COLO668 (cell line): ENCODE data around the gene PHF14.
"Not testable (repeated sequence)": the region's sequence is repeated elsewhere in the genome, so short reads cannot be mapped to it uniquely, and the experiment has no call there.

Experiments
- DNase-seq: peaks from one replicate; lab custom pipeline; 2025; ENCODE audit not compliant: unreplicated experiment; lab: John Stamatoyannopoulos, UW

The PHF14 gene, protein sequence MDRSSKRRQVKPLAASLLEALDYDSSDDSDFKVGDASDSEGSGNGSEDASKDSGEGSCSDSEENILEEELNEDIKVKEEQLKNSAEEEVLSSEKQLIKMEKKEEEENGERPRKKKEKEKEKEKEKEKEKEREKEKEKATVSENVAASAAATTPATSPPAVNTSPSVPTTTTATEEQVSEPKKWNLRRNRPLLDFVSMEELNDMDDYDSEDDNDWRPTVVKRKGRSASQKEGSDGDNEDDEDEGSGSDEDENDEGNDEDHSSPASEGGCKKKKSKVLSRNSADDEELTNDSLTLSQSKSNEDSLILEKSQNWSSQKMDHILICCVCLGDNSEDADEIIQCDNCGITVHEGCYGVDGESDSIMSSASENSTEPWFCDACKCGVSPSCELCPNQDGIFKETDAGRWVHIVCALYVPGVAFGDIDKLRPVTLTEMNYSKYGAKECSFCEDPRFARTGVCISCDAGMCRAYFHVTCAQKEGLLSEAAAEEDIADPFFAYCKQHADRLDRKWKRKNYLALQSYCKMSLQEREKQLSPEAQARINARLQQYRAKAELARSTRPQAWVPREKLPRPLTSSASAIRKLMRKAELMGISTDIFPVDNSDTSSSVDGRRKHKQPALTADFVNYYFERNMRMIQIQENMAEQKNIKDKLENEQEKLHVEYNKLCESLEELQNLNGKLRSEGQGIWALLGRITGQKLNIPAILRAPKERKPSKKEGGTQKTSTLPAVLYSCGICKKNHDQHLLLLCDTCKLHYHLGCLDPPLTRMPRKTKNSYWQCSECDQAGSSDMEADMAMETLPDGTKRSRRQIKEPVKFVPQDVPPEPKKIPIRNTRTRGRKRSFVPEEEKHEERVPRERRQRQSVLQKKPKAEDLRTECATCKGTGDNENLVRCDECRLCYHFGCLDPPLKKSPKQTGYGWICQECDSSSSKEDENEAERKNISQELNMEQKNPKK

DNA sequence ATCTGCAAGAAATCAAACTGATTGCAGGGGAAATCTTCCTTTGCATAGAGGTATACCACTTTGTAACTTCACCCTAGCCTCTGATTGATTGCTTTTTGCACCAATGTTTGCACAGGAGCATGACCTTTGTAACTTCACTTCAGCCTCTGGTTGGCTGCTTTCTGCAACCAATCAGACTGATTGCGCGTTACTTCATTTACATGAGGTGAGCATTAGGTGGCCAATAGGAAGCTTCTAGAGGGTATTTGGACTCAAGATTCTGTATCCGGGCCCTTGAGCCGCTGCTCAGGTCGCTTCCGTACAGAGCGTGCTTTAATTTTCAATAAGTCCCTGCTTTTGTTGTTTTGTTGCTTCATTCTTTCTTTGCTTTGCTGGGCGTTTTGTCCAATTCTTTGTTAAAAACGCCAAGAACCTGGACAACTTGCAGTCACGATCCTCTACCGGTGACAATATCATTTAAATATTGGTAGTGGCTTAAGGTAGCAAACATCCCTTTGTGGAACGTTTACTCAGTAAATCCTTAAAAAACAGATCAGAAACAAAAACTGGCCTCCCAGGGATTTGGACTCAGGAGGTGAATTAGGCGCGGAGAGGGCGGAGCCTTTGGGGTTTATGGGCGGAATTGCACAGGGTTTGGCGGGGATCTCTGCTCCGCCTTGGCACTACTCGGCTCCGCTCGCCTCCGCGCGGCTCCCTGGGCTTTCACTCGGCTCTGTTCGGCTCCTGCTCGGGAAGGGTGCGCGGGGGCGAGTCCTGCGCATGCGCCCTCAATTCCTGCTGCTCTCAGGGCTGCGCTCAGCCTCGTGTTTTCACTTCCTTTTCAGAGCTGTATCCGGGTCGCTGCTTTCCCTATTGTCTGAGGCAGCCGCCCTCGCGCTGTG is at the start of gene PHF14:
Gene PHF14, plus strand, starts transcription at position 812 of the 881 bp plus-strand sequence. CDS start 452 bp downstream, outside the sequence.
- peak; percentile 99 for DNase-seq

DNA sequence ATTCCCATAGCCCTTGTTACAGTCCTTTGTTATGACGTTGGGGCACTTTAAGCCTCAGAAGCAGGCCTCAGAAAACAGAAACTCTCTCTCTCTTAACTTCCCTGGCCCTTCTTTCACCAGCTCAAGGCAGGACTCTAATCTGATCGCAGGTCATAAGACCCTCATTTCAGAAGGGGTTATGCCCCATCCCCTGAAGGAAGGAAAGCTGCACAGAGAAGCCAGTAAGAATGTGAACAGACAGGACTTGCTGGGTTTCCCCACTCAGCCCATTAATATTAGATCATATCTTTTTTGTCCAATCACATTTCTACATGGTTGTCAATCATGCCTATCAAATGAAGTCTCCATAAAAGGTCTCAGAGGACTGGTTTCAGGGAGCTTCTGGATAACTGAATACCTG is 49.3 kb upstream of the PHF14 start:
- DNase-seq, result no peak

DNA sequence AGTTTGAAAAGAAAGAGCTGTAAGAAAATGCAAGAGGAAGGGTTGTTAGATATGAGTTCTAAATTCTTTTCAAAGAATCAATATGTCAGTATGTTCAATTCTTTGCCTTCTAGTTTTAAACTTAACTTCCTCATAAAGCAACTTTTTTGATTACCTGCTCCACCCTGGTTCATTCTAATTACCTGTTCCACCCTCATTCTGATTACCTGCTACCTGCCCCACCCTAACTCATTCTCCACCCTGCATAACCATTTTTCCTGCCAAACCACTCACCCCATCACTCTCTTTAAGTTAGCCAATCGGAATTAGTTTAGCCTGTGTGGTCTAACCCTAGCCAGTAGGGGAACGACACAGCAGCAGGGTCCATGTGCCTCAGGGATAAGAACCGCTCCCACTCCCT is 45.5 kb upstream of the PHF14 start:
- not testable (repeated sequence) for DNase-seq

DNA sequence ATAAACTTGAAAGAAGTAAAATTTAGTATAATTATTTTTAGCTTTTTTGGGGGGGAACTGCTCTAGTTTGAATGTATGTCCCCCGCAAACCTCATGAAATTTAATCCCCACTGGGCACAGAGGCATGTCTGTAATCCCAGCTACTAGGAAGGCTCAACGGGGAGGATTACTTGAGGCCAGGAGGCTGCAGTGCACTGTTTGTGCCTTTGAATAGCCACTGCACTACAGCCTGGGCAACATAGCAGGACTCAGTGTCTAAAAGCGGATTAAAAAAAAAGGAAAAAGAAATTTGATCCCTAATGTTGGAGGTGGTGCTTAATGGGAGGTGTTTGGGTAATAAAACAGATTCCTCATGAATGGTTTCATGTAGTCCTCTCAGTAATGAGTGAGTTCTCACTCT is 43.1 kb upstream of the PHF14 start:
- no peak for DNase-seq

DNA sequence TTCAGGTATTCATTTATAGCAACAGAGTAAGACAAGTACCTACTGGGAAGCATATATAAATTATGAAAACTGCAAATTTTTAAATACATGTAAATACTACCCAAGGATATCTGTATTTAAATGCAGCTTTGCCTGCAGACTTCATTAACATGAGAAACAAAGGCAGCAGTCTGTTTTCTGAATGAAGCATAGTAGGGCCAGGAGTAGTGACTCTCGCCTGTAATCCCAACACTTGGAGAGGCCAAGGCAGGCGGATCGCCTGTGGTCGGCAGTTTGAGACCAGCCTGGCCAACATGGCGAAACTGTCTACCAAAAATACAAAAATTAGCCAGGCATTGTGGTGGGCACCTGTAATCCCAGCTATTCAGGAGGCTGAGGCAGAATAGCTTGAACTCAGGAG is 42.5 kb upstream of the PHF14 start:
- DNase-seq, result no peak

DNA sequence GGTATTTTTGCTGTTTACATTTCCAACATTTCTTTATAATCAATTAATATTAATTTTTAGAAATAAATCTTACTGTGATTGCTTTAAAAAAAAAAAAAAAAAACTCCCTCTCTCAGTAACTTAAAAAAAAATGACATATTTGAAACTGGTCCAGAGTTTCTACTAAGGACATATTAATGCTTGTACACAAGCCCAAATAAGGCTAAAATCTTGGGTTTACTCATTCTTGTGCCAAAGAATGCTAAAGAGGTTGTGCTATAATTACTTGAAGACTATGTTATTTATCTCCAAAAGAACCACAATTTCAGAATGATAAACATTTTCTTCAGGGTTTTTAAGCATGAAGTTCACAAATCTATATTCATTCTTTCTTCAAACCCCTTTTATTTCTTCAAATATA is 39.4 kb upstream of the PHF14 start:
- DNase-seq, result no peak

DNA sequence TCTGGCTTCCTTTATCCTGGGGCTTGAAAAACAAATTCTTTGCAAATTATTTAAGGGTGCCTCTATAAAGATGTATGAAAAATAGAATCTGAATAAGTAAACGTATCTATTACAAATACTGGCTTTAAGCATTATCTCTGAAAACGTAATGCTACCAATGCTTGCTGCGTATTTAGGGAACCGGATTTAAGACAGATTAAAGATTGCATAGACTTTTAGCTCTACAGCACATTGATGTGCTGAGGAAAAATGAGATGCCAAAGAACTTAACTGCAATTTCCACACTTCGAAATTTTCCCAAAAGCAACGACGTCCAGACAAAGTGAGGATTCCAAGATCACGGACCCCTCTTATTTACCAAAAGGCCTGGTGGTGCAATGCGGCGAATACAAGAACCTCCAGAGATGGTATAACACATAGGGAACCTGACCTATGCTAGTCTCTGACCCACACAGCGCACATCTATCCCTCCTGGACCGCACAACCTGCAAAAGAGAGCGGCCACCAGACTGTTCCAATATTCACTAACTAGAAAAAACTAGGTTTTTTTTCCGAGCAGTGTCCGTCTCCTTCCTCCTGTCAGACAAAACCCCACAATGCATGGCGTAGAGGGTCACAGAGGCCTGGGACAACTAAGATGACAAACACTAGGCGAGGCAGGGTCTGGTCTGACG is 34.3 kb upstream of the PHF14 start:
- DNase-seq, result no peak

DNA sequence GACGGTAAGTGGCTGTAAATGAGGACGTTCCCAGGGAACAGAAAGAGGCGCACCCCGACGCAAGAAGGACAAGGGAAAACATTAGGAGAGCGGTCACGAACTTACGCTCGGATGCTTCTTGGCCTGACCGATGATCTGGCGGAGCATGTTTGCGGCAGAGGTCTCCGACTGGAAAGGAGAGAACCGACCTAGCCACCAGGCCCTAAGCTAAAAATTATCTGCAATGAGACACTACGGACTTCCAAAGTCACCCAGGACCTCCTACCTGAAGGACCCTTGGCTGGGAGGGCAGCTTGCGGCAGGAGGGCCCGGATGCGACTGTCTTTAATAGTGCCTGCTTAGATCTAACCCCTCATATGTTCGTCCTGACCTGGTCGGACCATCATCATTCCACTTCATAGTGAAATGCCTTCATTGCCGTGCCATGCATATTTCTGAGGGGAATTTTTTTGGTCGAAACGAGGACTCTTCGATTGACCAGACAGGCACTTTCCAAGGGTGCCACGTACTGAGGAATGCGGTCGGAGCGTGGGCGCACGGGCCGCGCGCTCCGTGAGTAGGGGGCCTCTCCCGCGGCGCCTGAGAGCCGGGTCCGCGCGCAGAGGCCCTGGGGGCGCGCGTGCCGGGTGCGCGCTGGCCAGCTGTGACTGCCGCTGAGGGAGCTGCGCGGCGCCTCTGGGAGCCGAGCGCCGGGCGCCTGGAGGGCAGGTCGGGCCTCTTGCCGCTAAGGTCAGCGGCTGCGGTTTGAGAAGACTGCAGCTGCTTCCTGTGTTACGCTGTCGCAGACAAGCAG is 33.6 kb upstream of the PHF14 start:
- peak; percentile 99 for DNase-seq

DNA sequence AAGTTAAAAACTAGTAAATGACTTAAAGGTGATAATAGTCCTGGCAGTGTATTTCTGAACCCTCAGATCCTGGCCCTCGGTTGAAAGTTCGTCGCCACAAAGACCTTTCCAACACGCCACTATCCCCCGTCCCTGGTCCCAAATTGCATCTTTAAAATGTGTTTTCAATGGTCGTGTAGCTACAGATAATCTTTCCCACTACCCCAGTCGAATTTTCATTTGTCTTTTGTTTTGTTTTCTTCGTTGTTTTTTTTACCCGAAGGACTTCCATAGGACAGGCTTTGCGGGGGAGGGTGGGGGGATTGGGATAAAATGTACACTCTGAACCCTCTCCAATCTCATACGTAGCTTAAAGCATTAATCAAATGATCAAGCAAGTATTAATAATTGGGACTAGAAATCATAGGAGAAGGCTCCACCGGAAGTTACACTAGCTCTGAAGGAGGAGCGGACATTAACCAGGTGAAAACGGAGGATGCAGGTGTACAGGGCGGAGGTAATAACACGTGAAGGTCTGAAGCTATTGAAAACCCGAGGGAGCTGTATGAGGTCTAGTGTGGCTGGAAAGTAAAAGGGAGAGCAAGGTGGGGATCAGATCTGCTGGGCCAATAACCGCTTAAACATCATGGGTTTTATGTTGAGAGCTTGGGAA is 32.8 kb upstream of the PHF14 start:
- DNase-seq, result peak; percentile 52

DNA sequence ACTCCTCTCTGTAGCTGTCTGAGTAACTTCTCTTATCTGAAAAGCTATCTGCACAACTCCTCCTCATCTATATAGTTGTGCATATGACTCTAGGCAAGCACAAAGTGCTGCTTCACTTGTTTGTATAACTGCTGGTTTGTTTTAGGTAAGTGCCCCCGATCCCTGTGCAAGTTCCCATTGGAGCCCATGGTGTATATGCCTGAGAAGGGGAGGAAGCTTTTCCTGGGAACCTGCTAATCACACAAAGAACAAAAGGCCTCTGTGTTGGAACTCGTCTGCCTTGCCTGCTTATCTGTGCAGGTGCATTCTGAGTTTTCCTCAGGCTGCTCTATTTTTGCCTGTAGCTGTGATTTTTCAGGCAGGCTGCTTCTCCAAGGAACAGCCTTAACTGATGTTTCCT is 23.2 kb upstream of the PHF14 start:
- no peak for DNase-seq

DNA sequence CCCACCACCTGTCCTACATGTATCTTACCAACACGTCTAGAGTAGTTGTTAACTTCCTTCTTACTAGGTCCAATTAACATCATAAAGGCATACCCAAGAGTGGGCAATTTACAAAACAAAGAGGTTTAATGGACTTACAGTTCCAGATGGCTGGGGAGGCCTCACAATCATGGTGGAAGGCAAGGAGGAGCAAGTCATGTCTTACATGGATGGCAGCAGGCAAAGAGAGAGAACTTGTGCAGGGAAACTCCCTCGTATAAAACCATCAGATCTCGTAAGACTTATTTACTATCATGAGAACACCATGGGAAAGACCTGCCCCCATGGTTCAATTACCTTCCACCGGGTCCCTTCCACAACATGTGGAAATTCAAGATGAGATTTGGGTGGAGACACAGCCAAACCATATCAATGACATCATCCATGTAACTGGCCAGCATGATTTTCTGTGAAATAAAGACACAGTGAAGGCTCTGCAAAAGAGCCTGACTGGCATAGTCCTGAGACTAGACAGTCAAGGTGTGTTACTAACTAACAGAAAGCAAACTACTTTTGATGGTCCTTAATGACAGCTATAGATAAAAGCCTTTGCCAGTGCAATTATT is 22.6 kb upstream of the PHF14 start:
- DNase-seq, result not testable (repeated sequence)

DNA sequence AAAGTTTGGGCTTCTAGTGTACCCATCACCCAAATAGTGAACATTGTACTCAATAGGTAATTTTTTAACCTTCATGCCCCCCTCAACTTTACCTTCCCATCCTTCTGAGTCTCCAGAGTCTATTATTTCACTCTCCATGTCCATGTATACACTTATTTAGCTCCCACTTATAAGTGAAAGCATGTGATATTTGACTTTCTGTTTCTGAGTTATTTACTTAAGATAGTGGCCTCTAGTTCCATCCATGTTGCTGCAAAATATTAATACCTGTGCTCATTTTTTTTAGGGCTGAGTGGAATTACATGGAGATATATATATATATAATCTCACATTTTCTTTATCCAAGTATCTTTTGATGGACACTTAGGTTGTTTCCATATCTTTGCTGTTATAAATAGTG is 21.1 kb upstream of the PHF14 start:
- no peak for DNase-seq

DNA sequence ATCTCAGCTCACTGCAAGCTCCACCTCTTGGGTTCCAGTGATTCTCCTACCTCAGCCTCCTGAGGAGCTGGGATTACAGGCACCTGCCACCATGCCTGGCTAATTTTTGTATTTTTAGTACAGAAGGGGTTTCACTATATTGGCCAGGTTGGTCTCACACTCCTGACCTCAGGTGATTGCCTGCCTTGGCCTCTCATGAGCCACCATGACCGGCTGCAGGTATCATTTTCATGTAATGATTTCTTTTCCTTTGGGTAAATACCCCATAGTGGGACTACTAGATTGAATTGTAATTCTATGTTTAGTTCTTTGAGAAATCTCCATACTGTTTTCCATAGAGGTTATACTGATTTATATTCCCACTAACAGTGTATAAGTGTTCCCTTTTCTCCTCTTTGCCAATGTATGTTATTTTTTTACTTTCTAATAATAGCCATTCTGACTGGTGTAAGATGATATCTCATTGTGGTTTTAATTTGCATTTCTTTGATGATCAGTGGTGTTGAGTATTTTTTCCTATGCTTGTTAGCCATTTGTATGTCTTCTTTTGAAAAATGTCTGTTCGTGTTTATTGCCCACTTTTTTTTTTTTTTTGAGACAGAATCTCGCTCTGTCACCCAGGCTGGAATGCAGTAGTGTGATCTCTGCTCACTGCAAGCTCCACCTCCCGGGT is 20.5 kb upstream of the PHF14 start:
- DNase-seq, result not testable (repeated sequence)

DNA sequence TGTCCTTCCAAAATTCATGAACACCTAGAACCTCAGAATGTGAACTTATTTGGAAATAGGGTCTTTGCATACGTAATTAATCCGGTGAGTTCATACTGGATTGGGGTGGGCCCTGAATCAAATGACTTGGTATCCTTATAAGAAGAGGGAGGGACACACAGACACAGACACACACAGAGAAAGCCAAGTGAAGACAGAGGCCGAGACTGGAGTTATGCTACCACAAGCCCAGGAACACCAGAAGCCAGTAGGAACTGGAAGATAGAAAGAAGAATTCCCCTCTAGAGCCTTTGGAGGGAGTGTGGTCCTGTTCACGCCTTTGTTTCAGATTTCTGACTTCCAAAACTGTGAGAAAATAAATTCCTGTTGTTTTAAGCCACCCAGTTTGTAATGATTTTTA is 17.1 kb upstream of the PHF14 start:
- DNase-seq, result no peak

DNA sequence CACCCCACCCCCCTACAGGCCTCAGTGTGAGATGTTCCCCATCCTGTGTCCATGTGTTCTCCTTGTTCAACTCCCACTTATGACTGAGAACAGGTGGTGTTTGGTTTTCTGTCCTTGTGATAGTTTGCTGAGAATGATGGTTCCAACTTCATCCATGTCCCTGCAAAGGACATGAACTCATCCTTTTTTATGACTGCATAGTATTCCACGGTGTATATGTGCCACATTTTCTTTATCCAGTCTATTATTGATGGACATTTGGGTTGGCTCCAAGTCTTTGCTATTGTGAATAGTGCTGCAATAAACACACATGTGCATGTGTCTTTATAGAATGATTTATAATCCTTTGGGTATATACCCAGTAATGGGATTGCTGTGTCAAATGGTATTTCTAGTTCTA is 13.4 kb upstream of the PHF14 start:
- not testable (repeated sequence) for DNase-seq

DNA sequence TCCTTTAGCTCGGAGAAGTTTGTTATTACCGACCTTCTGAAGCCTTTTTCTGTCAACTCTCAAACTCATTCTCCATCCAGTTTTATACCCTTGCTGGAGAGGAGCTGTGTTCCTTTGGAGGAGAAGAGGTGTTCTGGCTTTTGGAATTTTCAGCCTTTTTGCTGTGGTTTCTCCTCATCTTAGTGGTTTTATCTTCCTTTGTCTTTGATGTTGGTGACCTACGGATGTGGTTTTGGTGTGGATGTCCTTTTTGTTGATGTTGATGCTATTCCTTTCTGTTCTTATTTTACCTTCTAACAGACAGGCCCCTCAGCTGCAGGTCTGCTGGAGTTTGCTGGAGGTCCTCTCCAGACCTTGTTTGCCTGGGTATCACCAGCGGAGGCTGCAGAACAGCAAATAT is 8.7 kb upstream of the PHF14 start:
- not testable (repeated sequence) for DNase-seq

DNA sequence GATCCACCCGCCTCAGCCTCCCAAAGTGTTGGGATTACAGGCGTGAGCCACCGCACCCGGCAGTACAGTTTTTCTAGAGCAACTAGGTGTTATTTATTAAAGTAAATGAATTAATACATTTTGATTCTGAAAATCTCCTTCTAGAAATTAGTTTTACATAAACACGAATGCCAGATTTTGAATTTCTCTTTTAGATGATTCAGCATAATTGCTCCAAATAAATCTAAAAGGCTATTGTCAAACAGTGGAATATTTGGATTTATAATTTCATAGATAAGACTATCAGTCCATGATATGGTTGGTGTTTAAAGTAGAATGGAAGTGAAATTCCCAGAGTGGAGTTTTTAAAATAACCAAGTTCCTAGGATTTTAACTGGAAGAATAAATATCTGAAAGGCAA is 1.5 kb upstream of the PHF14 start:
- no peak for DNase-seq
